ENCODE results near the gene CD6.

Gene CD6

GRCh38 chr11:60933416-60934123, 37.9 kb upstream of the CD6 start:
- TF ChIP-seq SPI1 (IDR thresholded peaks at IDR 0.05; ENCODE audit: borderline replicate concordance, low read depth) (no peak), GABPA (IDR thresholded peaks at IDR 0.05; ENCODE audit: low read depth) (no peak), POLR2AphosphoS5 (IDR thresholded peaks at IDR 0.05; ENCODE audit: low read depth) (no peak), CTCF (IDR thresholded peaks at IDR 0.05; ENCODE audit: insufficient read depth, low read length) (no peak), REST (IDR thresholded peaks at IDR 0.05; ENCODE audit: insufficient replicate concordance, low read depth) (no peak)
- H3K4me3 ChIP-seq (replicated peaks; ENCODE audit: insufficient read depth, low read length): no peak overlapping the region

GRCh38 chr11:60934124-60934789, 37.2 kb upstream of the CD6 start:
- no peak for DNase-seq (ENCODE audit: low read depth in 1 of 2, low spot score in 1 of 2)
- no peak for TF ChIP-seq CTCF (IDR thresholded peaks at IDR 0.05; ENCODE audit: insufficient read depth, low read length)
- TF ChIP-seq SPI1 (IDR thresholded peaks at IDR 0.05; ENCODE audit: borderline replicate concordance, low read depth): no peak
- TF ChIP-seq GABPA (IDR thresholded peaks at IDR 0.05; ENCODE audit: low read depth): no peak
- no peak for TF ChIP-seq POLR2AphosphoS5 (IDR thresholded peaks at IDR 0.05; ENCODE audit: low read depth)
- TF ChIP-seq REST (IDR thresholded peaks at IDR 0.05; ENCODE audit: insufficient replicate concordance, low read depth): no peak
- peaks cover 3% of the 10 kb centered on the region for H3K27me3 ChIP-seq (ENCODE audit: insufficient read depth, poor library complexity, severe bottlenecking)
- no peak overlapping the region for H3K4me3 ChIP-seq (replicated peaks; ENCODE audit: insufficient read depth, low read length)
- no peak overlapping the region for H3K27ac ChIP-seq (replicated peaks)

More at GRCh38 chr11:60933416-60934123, 37.9 kb upstream of the CD6 start:
- no peak for DNase-seq (ENCODE audit: low read depth in 1 of 2, low spot score in 1 of 2)
- Histone ChIP-seq H3K27ac (replicated peaks) (no peak overlapping the region), H3K27me3 (ENCODE audit: insufficient read depth, poor library complexity, severe bottlenecking) (peaks cover 3% of the 10 kb centered on the region)

GRCh38 chr11:60934790-60935605, 36.5 kb upstream of the CD6 start:
- no peak for DNase-seq (ENCODE audit: low read depth in 1 of 2, low spot score in 1 of 2)
- no peak for TF ChIP-seq POLR2AphosphoS5 (IDR thresholded peaks at IDR 0.05; ENCODE audit: low read depth)
- no peak for TF ChIP-seq SPI1 (IDR thresholded peaks at IDR 0.05; ENCODE audit: borderline replicate concordance, low read depth)
- no peak for TF ChIP-seq REST (IDR thresholded peaks at IDR 0.05; ENCODE audit: insufficient replicate concordance, low read depth)
- no peak for TF ChIP-seq GABPA (IDR thresholded peaks at IDR 0.05; ENCODE audit: low read depth)
- no peak for TF ChIP-seq CTCF (IDR thresholded peaks at IDR 0.05; ENCODE audit: insufficient read depth, low read length)
- Histone ChIP-seq H3K27me3 (ENCODE audit: insufficient read depth, poor library complexity, severe bottlenecking) (peaks cover 3% of the 10 kb centered on the region), H3K4me3 (replicated peaks; ENCODE audit: insufficient read depth, low read length) (no peak overlapping the region), H3K27ac (replicated peaks) (no peak overlapping the region)

All from HL-60 (cell line).